Activated T-cell treated with anti-CD3 and anti-CD28 coated beads, Interleukin-2, amount 50 U/mL, for 24 hours (primary cell): ENCODE measurements around the gene XPC.

ENCODE experiments used
- DNase-seq: peaks from one replicate; pipeline ENCODE4 v3.0.0-alpha.2; 2020
- H3K27ac Mint-ChIP-seq: 2 replicates; pipeline ENCODE4 v1.8.0; 2020; ENCODE audit warnings: mild to moderate bottlenecking, mixed read lengths
- H3K27me3 Mint-ChIP-seq: 2 replicates; pipeline ENCODE4 v1.8.0; 2020; ENCODE audit warnings: mixed read lengths
- H3K36me3 Mint-ChIP-seq: 2 replicates; pipeline ENCODE4 v1.8.0; 2020; ENCODE audit warnings: low read depth, mixed read lengths
- H3K4me1 Mint-ChIP-seq: 2 replicates; pipeline ENCODE4 v1.8.0; 2020; ENCODE audit warnings: low read depth, mixed read lengths
- H3K4me3 Mint-ChIP-seq: 2 replicates; pipeline ENCODE4 v1.8.0; 2020; ENCODE audit warnings: mild to moderate bottlenecking, moderate library complexity, mixed read lengths
- H3K9me3 Mint-ChIP-seq: 2 replicates; pipeline ENCODE4 v1.8.0; 2020; ENCODE audit warnings: mixed read lengths

XPC gene

DNA sequence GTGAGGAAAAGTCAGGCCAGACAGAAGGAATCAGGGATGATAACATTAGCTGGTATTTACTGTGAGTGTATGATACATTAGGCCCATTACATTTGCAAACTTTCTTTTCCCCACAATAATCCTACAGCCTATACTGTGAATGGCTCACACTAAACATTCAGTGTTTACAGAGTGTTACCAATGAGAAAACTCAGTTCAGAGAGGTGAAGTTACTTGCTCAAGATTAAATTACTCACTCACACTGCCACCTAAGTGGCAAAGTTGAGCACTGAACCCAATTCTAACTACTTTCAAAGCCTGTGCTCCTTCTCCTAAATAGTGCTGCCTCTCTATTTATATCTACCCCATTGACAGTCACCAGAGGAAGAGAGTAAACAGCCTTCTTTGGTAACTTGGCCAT is 8.5 kb downstream of the XPC start:
- H3K4me1 Mint-ChIP-seq, result peaks cover 38% of the 10 kb centered on the region
- H3K27ac Mint-ChIP-seq, result no peak overlapping the region
- peaks cover 83% of the 10 kb centered on the region for H3K36me3 Mint-ChIP-seq
- no peak for DNase-seq
- no peaks in the 10 kb centered on the region for H3K9me3 Mint-ChIP-seq
- H3K27me3 Mint-ChIP-seq, result no peaks in the 10 kb centered on the region
- no peak overlapping the region for H3K4me3 Mint-ChIP-seq

GRCh38 chr3:14169435-14169834 is 9.0 kb downstream of the XPC start:
- Mint-ChIP-seq H3K9me3 (no peaks in the 10 kb centered on the region), H3K4me3 (no peak overlapping the region), H3K4me1 (peaks cover 34% of the 10 kb centered on the region), H3K36me3 (peaks cover 87% of the 10 kb centered on the region), H3K27me3 (no peaks in the 10 kb centered on the region), H3K27ac (no peak overlapping the region)
- no peak for DNase-seq

GRCh38 chr3:14166877-14167603 is 11.4 kb downstream of the XPC start:
- no peak for DNase-seq
- no peak overlapping the region for H3K27ac Mint-ChIP-seq

DNA sequence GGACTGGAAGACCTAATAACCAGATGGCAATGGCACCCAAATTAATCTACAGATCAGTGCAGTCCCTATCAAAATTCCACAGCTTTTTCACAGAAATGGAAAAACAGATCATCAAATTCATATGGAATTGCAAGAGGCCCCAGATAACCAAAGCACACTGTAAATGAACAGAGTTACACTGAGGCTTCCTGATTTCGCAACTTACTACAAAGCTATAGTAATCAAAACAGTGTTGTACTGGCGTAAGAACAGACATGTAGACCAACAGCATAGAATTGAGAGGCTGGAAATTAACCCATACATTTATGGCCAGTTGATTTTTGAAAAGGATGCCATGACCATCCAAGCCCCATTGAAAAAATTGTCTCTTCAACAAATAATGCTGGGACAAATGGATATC is 16.2 kb downstream of the XPC start:
- Mint-ChIP-seq H3K4me3 (no peak overlapping the region), H3K4me1 (peaks cover 7% of the 10 kb centered on the region), H3K27ac (no peak overlapping the region), H3K36me3 (peaks cover 98% of the 10 kb centered on the region), H3K9me3 (peaks cover 17% of the 10 kb centered on the region), H3K27me3 (no peaks in the 10 kb centered on the region)
- DNase-seq, result no peak

More at GRCh38 chr3:14166877-14167603, 11.4 kb downstream of the XPC start:
- H3K4me1 Mint-ChIP-seq, result peaks cover 22% of the 10 kb centered on the region
- peaks cover 8% of the 10 kb centered on the region for H3K9me3 Mint-ChIP-seq
- H3K27me3 Mint-ChIP-seq, result no peaks in the 10 kb centered on the region
- H3K36me3 Mint-ChIP-seq, result peaks cover 98% of the 10 kb centered on the region
- no peak overlapping the region for H3K4me3 Mint-ChIP-seq

- Mint-ChIP-seq H3K36me3 (peaks cover 99% of the 10 kb centered on the region), H3K4me3 (no peak overlapping the region), H3K27me3 (no peaks in the 10 kb centered on the region), H3K4me1 (peaks cover 10% of the 10 kb centered on the region), H3K27ac (no peak overlapping the region), H3K9me3 (peaks cover 17% of the 10 kb centered on the region)
- no peak for DNase-seq
Observed at GRCh38 chr3:14161282-14161681, 17.1 kb downstream of the XPC start.

DNA sequence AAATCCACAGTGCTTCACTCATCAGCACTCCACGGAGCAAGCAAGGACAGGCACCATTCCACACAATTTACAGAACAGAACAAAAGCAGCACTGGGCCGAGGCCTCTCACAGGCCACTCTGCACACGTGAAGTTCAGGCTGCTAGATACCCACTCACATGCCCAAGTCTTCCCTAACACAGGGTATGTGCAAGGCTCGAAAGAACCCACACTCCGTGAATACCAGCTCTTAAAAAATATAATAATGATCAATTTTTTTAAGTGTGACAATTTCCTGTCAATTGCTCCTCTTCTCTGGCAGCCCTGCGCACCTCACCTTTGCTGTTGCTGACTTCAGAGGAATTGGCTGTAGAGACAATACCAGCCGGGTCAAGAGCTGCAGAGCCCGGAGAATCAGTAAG is 19.0 kb downstream of the XPC start:
- no peak for DNase-seq
- H3K4me3 Mint-ChIP-seq, result no peak overlapping the region
- H3K9me3 Mint-ChIP-seq, result peaks cover 17% of the 10 kb centered on the region
- H3K27ac Mint-ChIP-seq, result no peak overlapping the region
- peaks cover 9% of the 10 kb centered on the region for H3K4me1 Mint-ChIP-seq
- H3K27me3 Mint-ChIP-seq, result no peaks in the 10 kb centered on the region
- H3K36me3 Mint-ChIP-seq, result peaks cover 96% of the 10 kb centered on the region

GRCh38 chr3:14158370-14158769 is 20.0 kb downstream of the XPC start:
- H3K27ac Mint-ChIP-seq, result no peak overlapping the region
- peaks cover 96% of the 10 kb centered on the region for H3K36me3 Mint-ChIP-seq
- DNase-seq, result no peak
- no peak overlapping the region for H3K4me3 Mint-ChIP-seq
- H3K4me1 Mint-ChIP-seq, result peaks cover 9% of the 10 kb centered on the region
- H3K9me3 Mint-ChIP-seq, result peaks cover 17% of the 10 kb centered on the region
- H3K27me3 Mint-ChIP-seq, result no peaks in the 10 kb centered on the region

- Mint-ChIP-seq H3K4me3 (no peak overlapping the region), H3K9me3 (peaks cover 17% of the 10 kb centered on the region), H3K36me3 (peaks cover 96% of the 10 kb centered on the region), H3K27ac (no peak overlapping the region), H3K4me1 (peaks cover 9% of the 10 kb centered on the region), H3K27me3 (no peaks in the 10 kb centered on the region)
- no peak for DNase-seq
Observed at GRCh38 chr3:14157951-14158350, 20.4 kb downstream of the XPC start.

- peak overlapping the region; percentile 44 for H3K27ac Mint-ChIP-seq
- H3K36me3 Mint-ChIP-seq, result peaks cover 96% of the 10 kb centered on the region
- H3K4me3 Mint-ChIP-seq, result no peak overlapping the region
- no peak for DNase-seq
- peaks cover 8% of the 10 kb centered on the region for H3K9me3 Mint-ChIP-seq
- no peaks in the 10 kb centered on the region for H3K27me3 Mint-ChIP-seq
- H3K4me1 Mint-ChIP-seq, result peaks cover 9% of the 10 kb centered on the region
Observed at GRCh38 chr3:14156843-14157561, 21.4 kb downstream of the XPC start.

DNA sequence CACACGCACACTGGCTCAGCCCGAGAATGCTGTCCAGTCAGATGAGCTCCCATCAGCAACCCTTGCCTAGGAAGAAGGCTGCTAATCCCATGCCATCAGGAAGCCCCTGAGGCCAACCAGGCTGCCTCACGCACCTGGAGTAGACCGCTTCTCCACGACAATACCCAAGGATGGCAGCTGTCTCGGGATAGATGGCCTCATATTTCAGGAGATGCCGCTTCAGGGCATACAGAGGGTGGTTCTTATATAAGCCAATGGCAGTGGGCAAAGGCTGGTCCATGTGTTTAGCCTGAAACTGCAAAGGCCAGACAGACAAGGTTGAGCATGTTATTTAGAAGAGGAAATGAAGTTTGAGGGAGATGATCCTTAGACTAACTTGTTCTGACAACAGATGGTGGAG is 22.2 kb downstream of the XPC start:
- Mint-ChIP-seq H3K36me3 (peaks cover 93% of the 10 kb centered on the region), H3K9me3 (peaks cover 3% of the 10 kb centered on the region), H3K27ac (peak overlapping the region; percentile 1), H3K27me3 (no peaks in the 10 kb centered on the region), H3K4me3 (no peak overlapping the region), H3K4me1 (peaks cover 9% of the 10 kb centered on the region)
- DNase-seq, result no peak

DNA sequence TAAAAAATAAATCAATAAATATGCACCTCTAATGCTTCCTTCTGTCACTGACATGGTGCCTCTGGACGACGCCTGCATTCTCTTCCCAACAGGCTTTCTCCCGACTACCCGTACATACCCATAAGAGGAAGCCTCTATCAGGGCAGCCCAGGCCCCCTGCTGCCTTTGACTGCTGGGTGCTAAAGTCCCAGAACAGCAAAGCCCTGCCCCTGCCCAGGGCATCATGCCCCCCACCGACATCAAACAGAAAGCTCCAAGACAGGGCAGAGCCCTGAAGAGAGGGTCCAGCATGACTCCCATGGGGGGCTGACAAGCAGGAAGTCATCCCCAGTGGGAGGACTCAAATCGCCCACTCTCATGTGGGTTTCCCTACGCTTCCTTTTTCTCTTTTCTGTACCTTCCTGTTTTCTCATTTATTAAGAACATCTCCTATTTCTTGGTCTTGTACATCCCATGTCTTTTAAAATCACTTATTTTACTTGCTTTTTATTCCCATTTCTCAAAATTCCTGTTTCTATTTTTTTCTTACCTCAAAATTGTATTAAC is 23.4 kb downstream of the XPC start:
- Mint-ChIP-seq H3K27me3 (no peaks in the 10 kb centered on the region), H3K4me3 (no peak overlapping the region), H3K27ac (peak overlapping the region; percentile 37), H3K4me1 (peaks cover 9% of the 10 kb centered on the region), H3K9me3 (no peaks in the 10 kb centered on the region), H3K36me3 (peaks cover 92% of the 10 kb centered on the region)
- DNase-seq, result no peak

DNA sequence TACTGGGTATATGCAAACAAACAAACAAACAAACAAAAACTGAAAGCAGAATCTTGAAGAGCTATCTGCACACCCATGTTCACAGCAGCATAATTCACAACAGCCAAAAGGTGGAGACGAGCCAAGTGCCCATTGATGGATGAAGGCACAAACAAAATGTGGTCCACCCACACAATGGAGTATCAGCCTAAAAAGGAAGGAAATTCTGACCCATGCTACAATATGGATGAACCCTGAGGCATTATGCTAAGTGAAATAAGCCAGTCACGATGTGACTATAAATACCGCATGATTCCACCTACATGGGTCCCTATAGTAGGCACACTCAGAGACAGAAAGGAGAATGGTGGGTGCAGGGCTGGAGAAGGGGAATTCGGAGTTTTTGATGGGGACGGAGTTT is 24.1 kb downstream of the XPC start:
- H3K36me3 Mint-ChIP-seq, result peaks cover 92% of the 10 kb centered on the region
- H3K4me1 Mint-ChIP-seq, result peaks cover 9% of the 10 kb centered on the region
- no peak overlapping the region for H3K27ac Mint-ChIP-seq

DNA sequence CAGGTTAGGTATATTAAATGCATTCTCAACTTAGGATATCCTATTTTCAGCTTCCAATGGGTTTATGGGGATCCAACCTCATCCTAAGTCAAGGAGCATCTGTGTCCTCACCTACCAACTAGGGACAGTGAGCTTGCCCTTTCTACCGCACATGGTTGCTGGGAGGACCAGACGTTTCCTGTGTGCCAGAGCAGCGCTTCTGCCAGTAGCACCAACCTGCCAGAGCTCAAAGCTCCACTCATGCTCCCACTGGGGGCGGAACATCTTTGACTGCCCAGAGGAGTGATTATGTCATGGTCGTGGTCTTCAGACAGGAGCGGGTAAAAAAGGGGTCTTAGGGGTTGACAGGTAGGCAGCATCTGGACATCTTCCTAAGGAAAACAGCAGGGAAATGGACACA is 24.7 kb downstream of the XPC start:
- H3K4me1 Mint-ChIP-seq, result peaks cover 9% of the 10 kb centered on the region
- peaks cover 88% of the 10 kb centered on the region for H3K36me3 Mint-ChIP-seq
- H3K4me3 Mint-ChIP-seq, result no peak overlapping the region
- H3K27ac Mint-ChIP-seq, result no peak overlapping the region
- no peaks in the 10 kb centered on the region for H3K9me3 Mint-ChIP-seq
- DNase-seq, result no peak
- H3K27me3 Mint-ChIP-seq, result no peaks in the 10 kb centered on the region

More for the DNA sequence above, 24.1 kb downstream of the XPC start:
- H3K9me3 Mint-ChIP-seq, result no peaks in the 10 kb centered on the region
- DNase-seq, result no peak
- no peaks in the 10 kb centered on the region for H3K27me3 Mint-ChIP-seq
- no peak overlapping the region for H3K4me3 Mint-ChIP-seq

GRCh38 chr3:14152963-14153355 is 25.4 kb downstream of the XPC start:
- Mint-ChIP-seq H3K9me3 (no peaks in the 10 kb centered on the region), H3K27ac (no peak overlapping the region), H3K4me1 (peaks cover 9% of the 10 kb centered on the region), H3K27me3 (no peaks in the 10 kb centered on the region), H3K4me3 (no peak overlapping the region), H3K36me3 (peaks cover 88% of the 10 kb centered on the region)
- DNase-seq, result no peak
